ENCODE data around the gene DNAH14. TPM values are rescaled to one million over a fixed set of nuclear protein-coding genes. Genes with fewer than 3 reads are reported as not detected.

Gene DNAH14
- total RNA-seq, 1 experiment from 2014 or later: 39.7 TPM

GRCh38 chr1:225412321-225412720 is 482.8 kb downstream of the DNAH14 start:
- Histone ChIP-seq H2AK5ac (ENCODE audit: insufficient read length, low read length) (no peak overlapping the region), H3K56ac (ENCODE audit: insufficient read length, low read depth, low read length) (no peak overlapping the region), H2BK15ac (ENCODE audit: low read depth, low read length) (no peak overlapping the region), H3K18ac (ENCODE audit: insufficient read length, low read depth, low read length) (no peak overlapping the region), H2BK20ac (ENCODE audit: low read depth, low read length, poor library complexity, severe bottlenecking) (no peak overlapping the region), H2BK5ac (ENCODE audit: insufficient read length, low read length) (no peak overlapping the region), H2BK12ac (ENCODE audit: insufficient read length, low read depth, low read length) (no peak overlapping the region), H4K20me1 (ENCODE audit: control insufficient read depth, insufficient read depth, insufficient read length) (no peaks in the 10 kb centered on the region), H4K5ac (ENCODE audit: insufficient read length, low read depth, low read length) (no peak overlapping the region), H3K4me1 (ENCODE audit: insufficient read depth, low read length) (no peaks in the 10 kb centered on the region; the same call in 1 of the 2 replicates), H3K27ac (ENCODE audit: insufficient read length, low read depth, low read length) (no peak overlapping the region), H3K14ac (ENCODE audit: insufficient read depth, low read length) (no peak overlapping the region), H2AFZ (ENCODE audit: low read length) (no peak overlapping the region), H3K9ac (ENCODE audit: extremely low read depth, insufficient read length, low read length) (no peak overlapping the region), H3T11ph (ENCODE audit: low read length) (no peak overlapping the region), H3K79me1 (ENCODE audit: insufficient read depth, low read depth, low read length, poor library complexity, severe bottlenecking) (no peaks in the 10 kb centered on the region), H3K23ac (ENCODE audit: insufficient read length, low read depth, low read length) (no peak overlapping the region), H3K27me3 (ENCODE audit: insufficient read depth, low read length) (no peaks in the 10 kb centered on the region), H3K23me2 (ENCODE audit: insufficient read length, low read depth, low read length, poor library complexity, severe bottlenecking) (no peaks in the 10 kb centered on the region), H2BK120ac (ENCODE audit: low read depth, low read length, poor library complexity, severe bottlenecking) (no peak overlapping the region), H4K8ac (replicated peaks; ENCODE audit: insufficient read length, low read depth, low read length) (no peak overlapping the region), H4K91ac (ENCODE audit: insufficient read length, low read depth, low read length) (no peak overlapping the region), H3K4ac (ENCODE audit: low read depth, low read length) (no peak overlapping the region), H3K4me2 (ENCODE audit: insufficient read depth, insufficient read length, low read length) (no peak overlapping the region), H3K9me3 (ENCODE audit: control insufficient read depth, low read depth, low read length) (no peaks in the 10 kb centered on the region), H3K79me2 (ENCODE audit: insufficient read depth, low read length) (0 out of 2 replicates have a peak, but pooled peaks cover 2% of the 10 kb centered on the region)
- no CpG with 5 or more reads among the region's 10 CpGs for WGBS (ENCODE audit: extremely low coverage, insufficient read length, low lambda C conversion rate)
- no peak for TF ChIP-seq CTCF (conservative IDR thresholded peaks at IDR 0.05)
- H3K36me3 Mint-ChIP-seq (ENCODE audit: insufficient read depth in 1 of 3, low read depth in 3 of 3): peaks cover 20 to 56% (median 52%) of the 10 kb centered on the region in 3 experiments; a peak in 6 of 7 replicates
- no peak for DNase-seq
- no peaks in the 10 kb centered on the region for H3K27me3 Mint-ChIP-seq (ENCODE audit: low read depth)
- no peaks in the 10 kb centered on the region for H3K9me3 Mint-ChIP-seq
- no peak overlapping the region; a peak in 1 of 7 replicates for H3K27ac Mint-ChIP-seq
- no peak overlapping the region for H3K4me3 Mint-ChIP-seq
- H3K4me1 Mint-ChIP-seq: peaks cover 20 to 24% of the 10 kb centered on the region in 2 experiments
